Glutamatergic neuron (in vitro differentiated cells): Measurements from ENCODE around the gene PLK3. TPM values are rescaled to one million over a fixed set of nuclear protein-coding genes. Genes with fewer than 3 reads are reported as not detected.

Experiments used
- DNase-seq: peaks from one replicate; pipeline ENCODE4 v3.0.0; 2022
- H3K27ac Mint-ChIP-seq: one replicate; pipeline ENCODE4 v1.8.0; 2020; ENCODE audit warnings: mild to moderate bottlenecking, mixed read lengths, inconsistent platforms; ENCODE audit not compliant: unreplicated experiment
- H3K27me3 Mint-ChIP-seq: one replicate; pipeline ENCODE4 v1.8.0; 2020; ENCODE audit warnings: mild to moderate bottlenecking, moderate library complexity, mixed read lengths, inconsistent platforms; ENCODE audit not compliant: unreplicated experiment
- H3K36me3 Mint-ChIP-seq: one replicate; pipeline ENCODE4 v1.8.0; 2020; ENCODE audit warnings: mild to moderate bottlenecking, mixed read lengths, inconsistent platforms; ENCODE audit not compliant: unreplicated experiment
- H3K4me1 Mint-ChIP-seq: one replicate; pipeline ENCODE4 v1.8.0; 2020; ENCODE audit warnings: mild to moderate bottlenecking, low read depth, mixed read lengths, inconsistent platforms; ENCODE audit not compliant: unreplicated experiment
- H3K4me3 Mint-ChIP-seq: one replicate; pipeline ENCODE4 v1.8.0; 2020; ENCODE audit warnings: mild to moderate bottlenecking, mixed read lengths, inconsistent platforms; ENCODE audit not compliant: unreplicated experiment
- H3K9me3 Mint-ChIP-seq: one replicate; pipeline ENCODE4 v1.8.0; 2020; ENCODE audit warnings: mild to moderate bottlenecking, moderate library complexity, mixed read lengths, inconsistent platforms; ENCODE audit not compliant: unreplicated experiment
- CTCF ChIP-seq: fragments of 200-600 bp; sonication (generic); IDR thresholded peaks from one replicate; pipeline ENCODE4 v1.5.0; 2021; ENCODE audit not compliant: partially characterized antibody, unreplicated experiment
- total RNA-seq: library from RNA; stranded (reverse); fragmentation: NEBNext Ultra II Directional; extraction: Animal tissue kit (Norgen Biotek cat#: 25700); gene quantifications from one replicate; pipeline ENCODE4 v1.2.1, GENCODE V29; 2021; ENCODE audit not compliant: unreplicated experiment

The PLK3 gene
- total RNA-seq, 1 donor from 2014 or later, result 89.3 TPM

DNA sequence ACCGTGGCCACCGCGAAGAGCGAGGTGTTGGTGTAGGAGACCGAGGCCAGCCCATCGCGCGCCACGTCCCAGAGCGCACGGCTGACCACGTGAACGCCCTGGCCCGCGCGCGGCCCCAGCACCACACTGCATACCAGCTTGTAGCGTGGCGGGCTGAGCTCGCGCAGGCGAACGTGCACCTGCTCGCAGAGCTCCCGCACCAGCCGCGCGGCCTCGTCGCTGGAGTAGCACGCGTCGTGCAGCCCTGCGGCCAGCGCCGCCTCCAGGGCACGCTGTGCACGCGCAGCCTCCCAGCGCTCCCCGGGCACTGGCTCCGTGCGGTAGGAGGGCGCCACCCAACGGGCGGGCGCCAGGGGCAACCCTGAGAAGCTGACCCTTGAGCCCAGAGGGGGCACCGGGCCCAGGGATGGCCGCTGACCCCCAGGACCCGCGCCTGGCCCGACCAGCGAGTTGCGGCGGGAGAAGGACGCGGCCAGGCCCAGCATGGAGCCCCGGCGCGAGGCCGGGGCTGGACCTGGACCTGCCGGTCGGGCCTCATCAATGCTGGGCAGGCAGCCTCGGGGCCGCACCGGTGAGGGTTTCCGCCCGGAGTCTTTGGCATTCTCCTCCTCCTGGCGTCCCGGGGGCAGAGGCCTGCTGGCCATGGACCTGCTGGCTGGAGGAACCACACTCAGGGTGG, 6.0 kb downstream of the PLK3 start:
- H3K4me1 Mint-ChIP-seq, result peaks cover 31% of the 10 kb centered on the region

GRCh38 chr1:44806704-44807363, 6.7 kb downstream of the PLK3 start, which contains the start of gene DYNLT4:
DYNLT4 (minus strand) TSS chr1:44807351; CDS start chr1:44806668, 683 bp downstream.
- DNase-seq, result no peak
- peaks cover 19% of the 10 kb centered on the region for H3K27me3 Mint-ChIP-seq
- H3K4me3 Mint-ChIP-seq, result peak within 1 kb of the TSS; percentile 71
- TF ChIP-seq CTCF, result no peak
- peaks cover 11% of the 10 kb centered on the region for H3K9me3 Mint-ChIP-seq
- H3K27ac Mint-ChIP-seq, result peak within 1 kb of the TSS; percentile 87
- peaks cover 34% of the 10 kb centered on the region for H3K4me1 Mint-ChIP-seq
- peaks cover 5% of the 10 kb centered on the region for H3K36me3 Mint-ChIP-seq

More for the DNA sequence above, 6.0 kb downstream of the PLK3 start:
- peak; percentile 12 for DNase-seq
- H3K36me3 Mint-ChIP-seq, result peaks cover 6% of the 10 kb centered on the region
- H3K27ac Mint-ChIP-seq, result no peak overlapping the region
- H3K27me3 Mint-ChIP-seq, result peaks cover 17% of the 10 kb centered on the region
- H3K4me3 Mint-ChIP-seq, result no peak overlapping the region
- H3K9me3 Mint-ChIP-seq, result peaks cover 11% of the 10 kb centered on the region
- TF ChIP-seq CTCF, result no peak

- no peaks in the 10 kb centered on the region for H3K36me3 Mint-ChIP-seq
- peaks cover 18% of the 10 kb centered on the region for H3K27me3 Mint-ChIP-seq
- H3K4me1 Mint-ChIP-seq, result peaks cover 31% of the 10 kb centered on the region
- H3K4me3 Mint-ChIP-seq, result peak overlapping the region; percentile 63
- peak overlapping the region; percentile 87 for H3K27ac Mint-ChIP-seq
- TF ChIP-seq CTCF, result no peak
- peak; percentile 61 for DNase-seq
- H3K9me3 Mint-ChIP-seq, result peaks cover 5% of the 10 kb centered on the region
Measured at GRCh38 chr1:44807364-44808062, 7.3 kb downstream of the PLK3 start.

GRCh38 chr1:44808063-44808937, 8.1 kb downstream of the PLK3 start, which contains the start of gene BTBD19:
BTBD19 (plus strand) TSS chr1:44808523; CDS start chr1:44808821, 298 bp downstream.
- Mint-ChIP-seq H3K27me3 (peaks cover 18% of the 10 kb centered on the region), H3K27ac (peak within 1 kb of the TSS; percentile 87), H3K9me3 (peaks cover 5% of the 10 kb centered on the region), H3K36me3 (no peaks in the 10 kb centered on the region), H3K4me1 (peaks cover 24% of the 10 kb centered on the region), H3K4me3 (peak within 1 kb of the TSS; percentile 71)
- DNase-seq, result peak; percentile 81
- TF ChIP-seq CTCF, result no peak
